H1 (cell line): ENCODE data around the gene RBM43. TPM values are rescaled to one million over a fixed set of nuclear protein-coding genes. Genes with fewer than 3 reads are reported as not detected.

Experiments
- CHD1 ChIP-seq: IDR thresholded peaks from 2 replicates; pipeline ENCODE4 v1.6.1; 2012; ENCODE audit warnings: low read depth, low read length, improper control_type of control experiment
- EGR1 ChIP-seq: IDR thresholded peaks from 2 replicates; pipeline ENCODE4 v1.6.1; 2011; ENCODE audit warnings: low read depth, low read length, borderline replicate concordance
- GABPA ChIP-seq: IDR thresholded peaks from 2 replicates; pipeline ENCODE4 v1.6.1; 2011; ENCODE audit warnings: mild to moderate bottlenecking, low read length, moderate library complexity, borderline replicate concordance; ENCODE audit not compliant: insufficient read depth
- HDAC2 ChIP-seq, 2 experiments: fragments of 300-600 bp in 1 of 2; sonication (generic) in 1 of 2; IDR thresholded peaks; 2 replicates each; pipeline ENCODE4 v1.6.1; 2011 to 2012; ENCODE audit warnings: low read depth in 2 of 2, low read length in 2 of 2, mild to moderate bottlenecking in 2 of 2, moderate library complexity in 2 of 2, borderline replicate concordance in 1 of 2, inconsistent platforms in 1 of 2
- KDM1A ChIP-seq: fragments of 200-600, 300-600 bp; sonication (generic); IDR thresholded peaks from 2 replicates; pipeline ENCODE4 v1.7.1; 2016; ENCODE audit warnings: mild to moderate bottlenecking, low read length, borderline replicate concordance
- PHF8 ChIP-seq: fragments of 200-600 bp; sonication (generic); conservative IDR thresholded peaks from 2 replicates; pipeline ENCODE4 v1.7.1; 2012; ENCODE audit warnings: low read depth, mild to moderate bottlenecking, inconsistent platforms, low read length, moderate library complexity
- polyA plus RNA-seq, 7 experiments: library from polyadenylated mRNA; depleted of rRNA in 3 of 7; stranded (reverse) in 5 of 7; unstranded in 2 of 7; fragments of >200 nt in 5 of 7; fragments of 200-250 nt in 2 of 7; gene quantifications; 1 replicate in 5 of 7; 2 replicates in 1 of 7; 4 replicates in 1 of 7; pipeline versions ENCODE4 v1.2.1 to v1.2.3, GENCODE V29; 2011 to 2013; ENCODE audit warnings: missing spikeins in 2 of 7, mixed read lengths in 2 of 7
- total RNA-seq: library from RNA; stranded (reverse); fragmentation: NEBNext Ultra II Directional; extraction: Animal tissue kit (Norgen Biotek cat#: 25700); gene quantifications from 2 replicates; pipeline ENCODE4 v1.2.1, GENCODE V29; 2021
- TF ChIP-seq, protein P1 (sequence below), 3 experiments: IDR thresholded peaks; 1 replicate in 2 of 3; 2 replicates in 1 of 3; pipeline versions ENCODE4 v1.5.1 to v1.6.1; 2011; ENCODE audit warnings: low read length in 3 of 3, mild to moderate bottlenecking in 3 of 3, inconsistent platforms in 2 of 3, low read depth in 1 of 3, moderate library complexity in 1 of 3; ENCODE audit not compliant: insufficient read depth in 1 of 3; ENCODE audit errors: control extremely low read depth in 1 of 3

Gene RBM43
- total and polyA plus RNA-seq, 2 of the 8 experiments (the other 6 are each of a cell fraction or from before 2014, with no cell fraction given): 1.7 to 2.0 TPM

DNA sequence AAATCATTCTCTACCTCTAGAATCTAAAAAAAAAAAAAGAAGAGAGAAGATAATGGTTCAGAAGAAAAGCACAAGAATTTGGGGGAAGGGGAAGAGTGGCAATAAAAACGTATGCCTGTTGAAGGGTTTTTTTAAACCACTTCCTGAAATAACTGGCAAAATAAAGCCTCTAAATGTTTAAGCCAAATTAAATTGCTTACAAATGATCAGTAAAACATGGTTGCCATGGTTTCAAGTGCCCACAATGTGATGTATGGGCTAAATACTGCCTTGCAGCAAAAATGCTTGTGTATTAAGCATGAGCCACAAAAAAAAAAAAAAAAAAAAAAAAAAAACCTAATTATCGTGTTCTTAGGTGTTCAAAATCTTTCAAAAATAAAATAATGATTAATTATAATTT is 60.8 kb downstream of the RBM43 start (continued):
- TF ChIP-seq, protein P1, sequence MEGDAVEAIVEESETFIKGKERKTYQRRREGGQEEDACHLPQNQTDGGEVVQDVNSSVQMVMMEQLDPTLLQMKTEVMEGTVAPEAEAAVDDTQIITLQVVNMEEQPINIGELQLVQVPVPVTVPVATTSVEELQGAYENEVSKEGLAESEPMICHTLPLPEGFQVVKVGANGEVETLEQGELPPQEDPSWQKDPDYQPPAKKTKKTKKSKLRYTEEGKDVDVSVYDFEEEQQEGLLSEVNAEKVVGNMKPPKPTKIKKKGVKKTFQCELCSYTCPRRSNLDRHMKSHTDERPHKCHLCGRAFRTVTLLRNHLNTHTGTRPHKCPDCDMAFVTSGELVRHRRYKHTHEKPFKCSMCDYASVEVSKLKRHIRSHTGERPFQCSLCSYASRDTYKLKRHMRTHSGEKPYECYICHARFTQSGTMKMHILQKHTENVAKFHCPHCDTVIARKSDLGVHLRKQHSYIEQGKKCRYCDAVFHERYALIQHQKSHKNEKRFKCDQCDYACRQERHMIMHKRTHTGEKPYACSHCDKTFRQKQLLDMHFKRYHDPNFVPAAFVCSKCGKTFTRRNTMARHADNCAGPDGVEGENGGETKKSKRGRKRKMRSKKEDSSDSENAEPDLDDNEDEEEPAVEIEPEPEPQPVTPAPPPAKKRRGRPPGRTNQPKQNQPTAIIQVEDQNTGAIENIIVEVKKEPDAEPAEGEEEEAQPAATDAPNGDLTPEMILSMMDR (IDR thresholded peaks at IDR 0.05; ENCODE audit: control extremely low read depth in 1 of 3, insufficient read depth in 1 of 3, low read depth in 1 of 3, low read length in 3 of 3): no peak
- TF ChIP-seq GABPA (no peak), HDAC2 (IDR thresholded peaks at IDR 0.05; ENCODE audit: borderline replicate concordance in 1 of 2, low read depth in 2 of 2, low read length in 2 of 2) (no peak), CHD1 (no peak), PHF8 (no peak), EGR1 (no peak), KDM1A (no peak)
